HG02970 (cell line): Measurements from ENCODE around the gene ACTBL2.
"Not testable (repeated sequence)": the region's sequence is repeated elsewhere in the genome, so short reads cannot be mapped to it uniquely, and the experiment has no call there.

Experiments
- ATAC-seq: cut with Tn5 transposase; IDR thresholded peaks from one replicate; pipeline ENCODE4 v1.9.1; 2021; ENCODE audit warnings: mild to moderate bottlenecking, moderate library complexity, moderate number of reproducible peaks; ENCODE audit not compliant: unreplicated experiment, low FRiP score

Gene ACTBL2

GRCh38 chr5:57495285-57496086 is 12.9 kb upstream of the ACTBL2 start:
- no peak for ATAC-seq

- no peak for ATAC-seq
These were observed 11.8 kb upstream of the ACTBL2 start for GRCh38 chr5:57494104-57495098.

GRCh38 chr5:57493034-57493433 is 10.4 kb upstream of the ACTBL2 start:
- no peak for ATAC-seq

- no peak for ATAC-seq
These were observed 10.0 kb upstream of the ACTBL2 start for GRCh38 chr5:57492632-57493031.

- ATAC-seq, result no peak
These were observed 8.9 kb upstream of the ACTBL2 start for GRCh38 chr5:57491369-57491965.

GRCh38 chr5:57488215-57488955 is 5.8 kb upstream of the ACTBL2 start:
- no peak for ATAC-seq

GRCh38 chr5:57486027-57486602 is 3.5 kb upstream of the ACTBL2 start:
- ATAC-seq, result no peak

GRCh38 chr5:57478826-57479225 is 3.8 kb downstream of the ACTBL2 start:
- no peak for ATAC-seq

- ATAC-seq, result no peak
These were observed 6.0 kb downstream of the ACTBL2 start for GRCh38 chr5:57476601-57477056.

GRCh38 chr5:57470339-57470738 is 12.3 kb downstream of the ACTBL2 start:
- ATAC-seq, result no peak

- no peak for ATAC-seq
These were observed 14.0 kb downstream of the ACTBL2 start for GRCh38 chr5:57468481-57469163.

GRCh38 chr5:57466544-57466943 is 16.1 kb downstream of the ACTBL2 start:
- no peak for ATAC-seq

- ATAC-seq, result not testable (repeated sequence)
These were observed 22.6 kb downstream of the ACTBL2 start for GRCh38 chr5:57460056-57460455.

- ATAC-seq, result no peak
These were observed 24.2 kb downstream of the ACTBL2 start for GRCh38 chr5:57458443-57458842.

- no peak for ATAC-seq
These were observed 26.0 kb downstream of the ACTBL2 start for GRCh38 chr5:57456531-57457135.

- no peak for ATAC-seq
These were observed 26.8 kb downstream of the ACTBL2 start for GRCh38 chr5:57455511-57456455.

- no peak for ATAC-seq
These were observed 27.7 kb downstream of the ACTBL2 start for GRCh38 chr5:57454896-57455295.

GRCh38 chr5:57453728-57454127 is 28.9 kb downstream of the ACTBL2 start:
- no peak for ATAC-seq
